Loucy (cell line): ENCODE measurements around the gene SEMA3F.

Experiments
- EZH2phosphoT487 ChIP-seq: fragments of 200-600 bp; IDR thresholded peaks from 2 replicates; pipeline ENCODE4 v1.6.1; 2018; ENCODE audit warnings: antibody characterized with exemption, mild to moderate bottlenecking, moderate library complexity, borderline replicate concordance
- TF ChIP-seq, protein P1 (sequence below): fragments of 200-600 bp; sonication (generic); conservative IDR thresholded peaks from 2 replicates; pipeline ENCODE4 v1.5.1; 2014; ENCODE audit warnings: mild to moderate bottlenecking, antibody characterized with exemption, low read length

DNA sequence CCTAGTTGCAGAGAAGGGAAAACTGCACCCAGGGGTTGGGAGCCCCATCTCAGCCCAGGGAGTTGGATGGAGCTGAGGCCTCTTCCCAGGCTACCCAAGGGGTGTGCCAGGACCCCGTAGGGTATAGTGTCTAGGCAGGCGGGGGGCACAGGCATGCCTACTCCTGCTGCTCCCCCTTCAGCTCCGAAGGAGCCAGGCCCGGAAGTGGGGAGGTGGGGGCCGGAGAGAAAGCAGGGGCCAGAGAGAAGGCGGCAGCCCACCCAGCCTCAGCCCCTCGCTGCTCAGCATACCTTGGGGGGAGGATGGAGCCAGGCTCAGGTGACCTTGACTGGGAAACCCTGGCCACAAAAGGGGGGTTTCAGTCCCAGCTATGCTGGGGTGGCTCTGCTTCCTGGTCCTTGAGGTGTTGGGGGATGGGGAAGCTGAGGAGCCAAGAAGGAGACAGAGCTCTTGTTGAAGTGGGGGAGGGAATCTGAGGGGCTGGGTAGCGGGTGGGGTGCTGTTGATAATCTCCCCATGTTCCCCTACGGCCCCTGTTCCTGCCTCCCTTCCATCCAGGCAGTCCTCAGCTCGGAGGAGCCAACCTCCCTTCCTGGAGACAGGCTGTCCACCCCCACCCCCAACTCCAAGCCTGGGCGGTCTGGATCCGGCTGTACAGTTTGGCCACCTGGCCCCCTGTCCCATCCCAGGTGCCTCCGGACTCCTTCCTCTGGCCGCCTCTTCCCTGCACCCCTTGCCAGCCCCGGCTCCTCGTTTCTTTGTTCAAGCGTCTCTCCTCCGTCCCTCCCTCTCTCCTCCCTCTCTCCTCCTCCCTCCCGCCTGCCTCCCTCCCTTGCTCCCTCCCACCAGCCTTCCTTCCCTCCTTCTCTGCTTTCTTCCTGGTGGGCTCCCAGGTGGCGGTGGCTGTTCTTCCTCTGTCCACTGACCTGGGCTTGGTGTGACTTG is 1.7 kb downstream of the SEMA3F start:
- TF ChIP-seq, protein P1, sequence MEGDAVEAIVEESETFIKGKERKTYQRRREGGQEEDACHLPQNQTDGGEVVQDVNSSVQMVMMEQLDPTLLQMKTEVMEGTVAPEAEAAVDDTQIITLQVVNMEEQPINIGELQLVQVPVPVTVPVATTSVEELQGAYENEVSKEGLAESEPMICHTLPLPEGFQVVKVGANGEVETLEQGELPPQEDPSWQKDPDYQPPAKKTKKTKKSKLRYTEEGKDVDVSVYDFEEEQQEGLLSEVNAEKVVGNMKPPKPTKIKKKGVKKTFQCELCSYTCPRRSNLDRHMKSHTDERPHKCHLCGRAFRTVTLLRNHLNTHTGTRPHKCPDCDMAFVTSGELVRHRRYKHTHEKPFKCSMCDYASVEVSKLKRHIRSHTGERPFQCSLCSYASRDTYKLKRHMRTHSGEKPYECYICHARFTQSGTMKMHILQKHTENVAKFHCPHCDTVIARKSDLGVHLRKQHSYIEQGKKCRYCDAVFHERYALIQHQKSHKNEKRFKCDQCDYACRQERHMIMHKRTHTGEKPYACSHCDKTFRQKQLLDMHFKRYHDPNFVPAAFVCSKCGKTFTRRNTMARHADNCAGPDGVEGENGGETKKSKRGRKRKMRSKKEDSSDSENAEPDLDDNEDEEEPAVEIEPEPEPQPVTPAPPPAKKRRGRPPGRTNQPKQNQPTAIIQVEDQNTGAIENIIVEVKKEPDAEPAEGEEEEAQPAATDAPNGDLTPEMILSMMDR = no peak
- no peak for TF ChIP-seq EZH2phosphoT487
